ENCODE measurements around the gene RNF103. TPM values are rescaled to one million over a fixed set of nuclear protein-coding genes. Genes with fewer than 3 reads are reported as not detected.

Gene RNF103
- total and polyA plus RNA-seq, 2 of the 13 experiments (the other 11 are each of a cell fraction or from before 2014, with no cell fraction given), result 19.8 to 21.1 TPM

DNA sequence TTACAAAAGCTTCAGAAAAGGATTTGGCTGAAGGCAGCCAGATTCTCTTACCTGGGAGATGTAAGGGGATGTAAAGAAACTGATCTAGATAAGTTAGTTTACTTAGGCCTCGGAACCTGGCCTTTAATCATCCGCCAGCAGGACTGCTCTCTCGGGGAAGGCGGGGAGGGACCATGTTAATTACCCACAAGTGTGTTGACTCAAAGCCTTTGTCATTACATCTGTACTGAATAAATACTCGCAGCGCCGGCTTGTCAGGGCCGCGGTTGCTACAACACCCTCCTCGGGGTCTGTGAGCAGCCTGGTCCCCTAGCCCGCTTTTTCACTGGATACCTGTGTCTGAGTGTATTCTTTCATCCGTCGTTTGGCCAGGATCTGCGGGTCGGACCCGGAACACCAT, 67.2 kb downstream of the RNF103 start (continued):
- no peak for TF ChIP-seq ZBTB1 (CRISPR knock-in tag; IDR thresholded peaks at IDR 0.05; ENCODE audit: borderline replicate concordance)
- TF ChIP-seq ZKSCAN1 (IDR thresholded peaks at IDR 0.05; ENCODE audit: low read length), result no peak
- TF ChIP-seq, protein P1, sequence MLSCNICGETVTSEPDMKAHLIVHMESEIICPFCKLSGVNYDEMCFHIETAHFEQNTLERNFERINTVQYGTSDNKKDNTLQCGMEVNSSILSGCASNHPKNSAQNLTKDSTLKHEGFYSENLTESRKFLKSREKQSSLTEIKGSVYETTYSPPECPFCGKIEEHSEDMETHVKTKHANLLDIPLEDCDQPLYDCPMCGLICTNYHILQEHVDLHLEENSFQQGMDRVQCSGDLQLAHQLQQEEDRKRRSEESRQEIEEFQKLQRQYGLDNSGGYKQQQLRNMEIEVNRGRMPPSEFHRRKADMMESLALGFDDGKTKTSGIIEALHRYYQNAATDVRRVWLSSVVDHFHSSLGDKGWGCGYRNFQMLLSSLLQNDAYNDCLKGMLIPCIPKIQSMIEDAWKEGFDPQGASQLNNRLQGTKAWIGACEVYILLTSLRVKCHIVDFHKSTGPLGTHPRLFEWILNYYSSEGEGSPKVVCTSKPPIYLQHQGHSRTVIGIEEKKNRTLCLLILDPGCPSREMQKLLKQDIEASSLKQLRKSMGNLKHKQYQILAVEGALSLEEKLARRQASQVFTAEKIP (CRISPR knock-in tag; IDR thresholded peaks at IDR 0.05; ENCODE audit: borderline replicate concordance), result no peak
- TF ChIP-seq, protein P2, sequence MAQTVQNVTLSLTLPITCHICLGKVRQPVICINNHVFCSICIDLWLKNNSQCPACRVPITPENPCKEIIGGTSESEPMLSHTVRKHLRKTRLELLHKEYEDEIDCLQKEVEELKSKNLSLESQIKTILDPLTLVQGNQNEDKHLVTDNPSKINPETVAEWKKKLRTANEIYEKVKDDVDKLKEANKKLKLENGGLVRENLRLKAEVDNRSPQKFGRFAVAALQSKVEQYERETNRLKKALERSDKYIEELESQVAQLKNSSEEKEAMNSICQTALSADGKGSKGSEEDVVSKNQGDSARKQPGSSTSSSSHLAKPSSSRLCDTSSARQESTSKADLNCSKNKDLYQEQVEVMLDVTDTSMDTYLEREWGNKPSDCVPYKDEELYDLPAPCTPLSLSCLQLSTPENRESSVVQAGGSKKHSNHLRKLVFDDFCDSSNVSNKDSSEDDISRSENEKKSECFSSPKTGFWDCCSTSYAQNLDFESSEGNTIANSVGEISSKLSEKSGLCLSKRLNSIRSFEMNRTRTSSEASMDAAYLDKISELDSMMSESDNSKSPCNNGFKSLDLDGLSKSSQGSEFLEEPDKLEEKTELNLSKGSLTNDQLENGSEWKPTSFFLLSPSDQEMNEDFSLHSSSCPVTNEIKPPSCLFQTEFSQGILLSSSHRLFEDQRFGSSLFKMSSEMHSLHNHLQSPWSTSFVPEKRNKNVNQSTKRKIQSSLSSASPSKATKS (CRISPR knock-in tag; IDR thresholded peaks at IDR 0.05), result no peak
- TF ChIP-seq SMC3 (IDR thresholded peaks at IDR 0.05; ENCODE audit: low read length), result no peak
- TF ChIP-seq, protein P3, sequence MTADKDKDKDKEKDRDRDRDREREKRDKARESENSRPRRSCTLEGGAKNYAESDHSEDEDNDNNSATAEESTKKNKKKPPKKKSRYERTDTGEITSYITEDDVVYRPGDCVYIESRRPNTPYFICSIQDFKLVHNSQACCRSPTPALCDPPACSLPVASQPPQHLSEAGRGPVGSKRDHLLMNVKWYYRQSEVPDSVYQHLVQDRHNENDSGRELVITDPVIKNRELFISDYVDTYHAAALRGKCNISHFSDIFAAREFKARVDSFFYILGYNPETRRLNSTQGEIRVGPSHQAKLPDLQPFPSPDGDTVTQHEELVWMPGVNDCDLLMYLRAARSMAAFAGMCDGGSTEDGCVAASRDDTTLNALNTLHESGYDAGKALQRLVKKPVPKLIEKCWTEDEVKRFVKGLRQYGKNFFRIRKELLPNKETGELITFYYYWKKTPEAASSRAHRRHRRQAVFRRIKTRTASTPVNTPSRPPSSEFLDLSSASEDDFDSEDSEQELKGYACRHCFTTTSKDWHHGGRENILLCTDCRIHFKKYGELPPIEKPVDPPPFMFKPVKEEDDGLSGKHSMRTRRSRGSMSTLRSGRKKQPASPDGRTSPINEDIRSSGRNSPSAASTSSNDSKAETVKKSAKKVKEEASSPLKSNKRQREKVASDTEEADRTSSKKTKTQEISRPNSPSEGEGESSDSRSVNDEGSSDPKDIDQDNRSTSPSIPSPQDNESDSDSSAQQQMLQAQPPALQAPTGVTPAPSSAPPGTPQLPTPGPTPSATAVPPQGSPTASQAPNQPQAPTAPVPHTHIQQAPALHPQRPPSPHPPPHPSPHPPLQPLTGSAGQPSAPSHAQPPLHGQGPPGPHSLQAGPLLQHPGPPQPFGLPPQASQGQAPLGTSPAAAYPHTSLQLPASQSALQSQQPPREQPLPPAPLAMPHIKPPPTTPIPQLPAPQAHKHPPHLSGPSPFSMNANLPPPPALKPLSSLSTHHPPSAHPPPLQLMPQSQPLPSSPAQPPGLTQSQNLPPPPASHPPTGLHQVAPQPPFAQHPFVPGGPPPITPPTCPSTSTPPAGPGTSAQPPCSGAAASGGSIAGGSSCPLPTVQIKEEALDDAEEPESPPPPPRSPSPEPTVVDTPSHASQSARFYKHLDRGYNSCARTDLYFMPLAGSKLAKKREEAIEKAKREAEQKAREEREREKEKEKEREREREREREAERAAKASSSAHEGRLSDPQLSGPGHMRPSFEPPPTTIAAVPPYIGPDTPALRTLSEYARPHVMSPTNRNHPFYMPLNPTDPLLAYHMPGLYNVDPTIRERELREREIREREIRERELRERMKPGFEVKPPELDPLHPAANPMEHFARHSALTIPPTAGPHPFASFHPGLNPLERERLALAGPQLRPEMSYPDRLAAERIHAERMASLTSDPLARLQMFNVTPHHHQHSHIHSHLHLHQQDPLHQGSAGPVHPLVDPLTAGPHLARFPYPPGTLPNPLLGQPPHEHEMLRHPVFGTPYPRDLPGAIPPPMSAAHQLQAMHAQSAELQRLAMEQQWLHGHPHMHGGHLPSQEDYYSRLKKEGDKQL (CRISPR knock-in tag; IDR thresholded peaks at IDR 0.05; ENCODE audit: low read depth), result peak; percentile 92
- 0 out of 2 replicates have a peak, but pooled peaks have one; percentile 57 for TF ChIP-seq KDM1A (CRISPR knock-in tag; IDR thresholded peaks at IDR 0.05)
- no peak for TF ChIP-seq ZZZ3 (CRISPR knock-in tag; IDR thresholded peaks at IDR 0.05; ENCODE audit: borderline replicate concordance)
- TF ChIP-seq, protein P4, sequence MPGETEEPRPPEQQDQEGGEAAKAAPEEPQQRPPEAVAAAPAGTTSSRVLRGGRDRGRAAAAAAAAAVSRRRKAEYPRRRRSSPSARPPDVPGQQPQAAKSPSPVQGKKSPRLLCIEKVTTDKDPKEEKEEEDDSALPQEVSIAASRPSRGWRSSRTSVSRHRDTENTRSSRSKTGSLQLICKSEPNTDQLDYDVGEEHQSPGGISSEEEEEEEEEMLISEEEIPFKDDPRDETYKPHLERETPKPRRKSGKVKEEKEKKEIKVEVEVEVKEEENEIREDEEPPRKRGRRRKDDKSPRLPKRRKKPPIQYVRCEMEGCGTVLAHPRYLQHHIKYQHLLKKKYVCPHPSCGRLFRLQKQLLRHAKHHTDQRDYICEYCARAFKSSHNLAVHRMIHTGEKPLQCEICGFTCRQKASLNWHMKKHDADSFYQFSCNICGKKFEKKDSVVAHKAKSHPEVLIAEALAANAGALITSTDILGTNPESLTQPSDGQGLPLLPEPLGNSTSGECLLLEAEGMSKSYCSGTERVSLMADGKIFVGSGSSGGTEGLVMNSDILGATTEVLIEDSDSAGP (CRISPR knock-in tag; IDR thresholded peaks at IDR 0.05; ENCODE audit: borderline replicate concordance), result peak; percentile 31; the same call in 1 of the 2 replicates
- TF ChIP-seq, protein P5, sequence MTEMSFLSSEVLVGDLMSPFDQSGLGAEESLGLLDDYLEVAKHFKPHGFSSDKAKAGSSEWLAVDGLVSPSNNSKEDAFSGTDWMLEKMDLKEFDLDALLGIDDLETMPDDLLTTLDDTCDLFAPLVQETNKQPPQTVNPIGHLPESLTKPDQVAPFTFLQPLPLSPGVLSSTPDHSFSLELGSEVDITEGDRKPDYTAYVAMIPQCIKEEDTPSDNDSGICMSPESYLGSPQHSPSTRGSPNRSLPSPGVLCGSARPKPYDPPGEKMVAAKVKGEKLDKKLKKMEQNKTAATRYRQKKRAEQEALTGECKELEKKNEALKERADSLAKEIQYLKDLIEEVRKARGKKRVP (CRISPR knock-in tag; IDR thresholded peaks at IDR 0.05), result no peak
- peak; percentile 95 for TF ChIP-seq TCF7 (IDR thresholded peaks at IDR 0.05; ENCODE audit: low read depth)
- TF ChIP-seq, protein P6, sequence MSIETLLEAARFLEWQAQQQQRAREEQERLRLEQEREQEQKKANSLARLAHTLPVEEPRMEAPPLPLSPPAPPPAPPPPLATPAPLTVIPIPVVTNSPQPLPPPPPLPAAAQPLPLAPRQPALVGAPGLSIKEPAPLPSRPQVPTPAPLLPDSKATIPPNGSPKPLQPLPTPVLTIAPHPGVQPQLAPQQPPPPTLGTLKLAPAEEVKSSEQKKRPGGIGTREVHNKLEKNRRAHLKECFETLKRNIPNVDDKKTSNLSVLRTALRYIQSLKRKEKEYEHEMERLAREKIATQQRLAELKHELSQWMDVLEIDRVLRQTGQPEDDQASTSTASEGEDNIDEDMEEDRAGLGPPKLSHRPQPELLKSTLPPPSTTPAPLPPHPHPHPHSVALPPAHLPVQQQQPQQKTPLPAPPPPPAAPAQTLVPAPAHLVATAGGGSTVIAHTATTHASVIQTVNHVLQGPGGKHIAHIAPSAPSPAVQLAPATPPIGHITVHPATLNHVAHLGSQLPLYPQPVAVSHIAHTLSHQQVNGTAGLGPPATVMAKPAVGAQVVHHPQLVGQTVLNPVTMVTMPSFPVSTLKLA (IDR thresholded peaks at IDR 0.05), result no peak

All from HepG2 (cell line).